Measurements from ENCODE around the gene WDFY3.

DNA sequence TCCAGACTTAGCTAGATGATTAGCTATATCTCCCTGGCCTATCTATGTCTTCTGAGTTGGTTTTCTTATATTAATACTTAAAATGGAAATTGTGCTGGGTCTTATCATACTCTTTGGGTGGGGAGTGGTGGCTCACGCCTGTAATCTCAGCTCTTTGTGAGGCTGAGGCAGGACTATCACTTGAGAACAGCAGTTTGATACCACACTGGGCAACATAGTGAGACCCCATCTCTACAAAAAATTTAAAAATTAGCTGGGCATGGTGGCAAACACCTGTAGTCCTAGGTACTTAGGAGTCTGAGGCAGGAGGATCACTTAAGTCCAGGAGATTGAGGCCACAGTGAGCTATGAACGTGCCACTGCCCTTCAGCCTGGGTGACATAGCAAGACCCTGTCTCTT lies 30.4 kb downstream of the WDFY3 start:
- TF ChIP-seq CTCF (IDR thresholded peaks at IDR 0.05; ENCODE audit: insufficient read depth, low read length) (no peak), REST (IDR thresholded peaks at IDR 0.05; ENCODE audit: insufficient replicate concordance, low read depth) (no peak), POLR2AphosphoS5 (IDR thresholded peaks at IDR 0.05; ENCODE audit: low read depth) (no peak), GABPA (IDR thresholded peaks at IDR 0.05; ENCODE audit: low read depth) (no peak), SPI1 (IDR thresholded peaks at IDR 0.05; ENCODE audit: borderline replicate concordance, low read depth) (no peak)

Measured in HL-60 (cell line).